ENCODE data around the gene NLRC5. TPM values are rescaled to one million over a fixed set of nuclear protein-coding genes. Genes with fewer than 3 reads are reported as not detected.
"Not testable (repeated sequence)": the region's sequence is repeated elsewhere in the genome, so short reads cannot be mapped to it uniquely, and the experiment has no call there.

The NLRC5 gene
- total RNA-seq, 3 donors from 2014 or later: 18.4 to 34.4 (median 24.1) TPM

GRCh38 chr16:56985288-56985961 lies 3.9 kb upstream of the NLRC5 start:
- Histone ChIP-seq H3K36me3 (no peaks in the 10 kb centered on the region), H3K4me1 (peaks cover 0 to 5% of the 10 kb centered on the region in 2 donors), H3K27me3 (no peaks in the 10 kb centered on the region), H3K9me3 (no peaks in the 10 kb centered on the region), H3K4me3 (no peak overlapping the region), H3K27ac (peak overlapping the region; percentile 36 to 38)
- TF ChIP-seq POLR2AphosphoS5 (IDR thresholded peaks at IDR 0.05): no peak
- no peak for TF ChIP-seq POLR2A (IDR thresholded peaks at IDR 0.05)
- TF ChIP-seq CTCF (IDR thresholded peaks at IDR 0.05): no peak
- intact Hi-C loops (cut with DNase I; ENCODE audit: low total_unique reads): no loop called here
- DNase-seq (ENCODE audit: low spot score in 2 of 2): no peak

DNA sequence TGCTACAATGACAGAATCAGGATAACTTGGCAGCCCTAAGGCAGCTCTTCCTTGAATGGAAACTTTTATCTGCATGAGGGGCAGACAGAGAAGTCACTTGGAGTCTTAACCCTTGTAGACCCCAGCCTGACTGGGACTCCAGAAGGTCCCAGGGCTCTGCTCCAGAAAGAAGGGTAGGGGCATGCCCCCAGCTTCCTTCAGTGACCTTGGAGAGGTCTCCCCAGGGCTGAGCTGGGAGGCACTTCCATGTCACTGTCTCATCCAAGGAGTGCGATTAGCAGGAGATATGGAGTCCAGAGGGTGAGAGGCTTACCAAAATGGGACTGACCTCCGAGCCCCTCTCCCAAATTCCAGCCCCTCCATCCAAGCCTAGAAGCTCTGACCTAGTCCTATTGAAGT lies 3.4 kb upstream of the NLRC5 start:
- intact Hi-C loops (cut with DNase I; ENCODE audit: low total_unique reads): no loop called here
- Histone ChIP-seq H3K4me3 (no peak overlapping the region), H3K9me3 (no peaks in the 10 kb centered on the region), H3K27ac (peak overlapping the region; percentile 36 to 38), H3K27me3 (no peaks in the 10 kb centered on the region), H3K36me3 (no peaks in the 10 kb centered on the region), H3K4me1 (peaks cover 0 to 5% of the 10 kb centered on the region in 2 donors)
- DNase-seq (ENCODE audit: low spot score in 2 of 2): no peak
- TF ChIP-seq POLR2A (IDR thresholded peaks at IDR 0.05) (no peak), CTCF (IDR thresholded peaks at IDR 0.05) (no peak), POLR2AphosphoS5 (IDR thresholded peaks at IDR 0.05) (no peak)

- H3K27me3 ChIP-seq: no peaks in the 10 kb centered on the region
- peak overlapping the region; percentile 36 to 38 for H3K27ac ChIP-seq
- peaks cover 0 to 5% of the 10 kb centered on the region in 2 donors for H3K4me1 ChIP-seq
- no peak for DNase-seq (ENCODE audit: low spot score in 2 of 2)
- no peak overlapping the region for H3K4me3 ChIP-seq
- intact Hi-C loops (cut with DNase I; ENCODE audit: low total_unique reads): no loop called here
- H3K9me3 ChIP-seq: no peaks in the 10 kb centered on the region
- TF ChIP-seq POLR2A (IDR thresholded peaks at IDR 0.05) (no peak), CTCF (IDR thresholded peaks at IDR 0.05) (no peak), POLR2AphosphoS5 (IDR thresholded peaks at IDR 0.05) (no peak)
- no peaks in the 10 kb centered on the region for H3K36me3 ChIP-seq
Observed at GRCh38 chr16:56986361-56986760, 3.0 kb upstream of the NLRC5 start.

DNA sequence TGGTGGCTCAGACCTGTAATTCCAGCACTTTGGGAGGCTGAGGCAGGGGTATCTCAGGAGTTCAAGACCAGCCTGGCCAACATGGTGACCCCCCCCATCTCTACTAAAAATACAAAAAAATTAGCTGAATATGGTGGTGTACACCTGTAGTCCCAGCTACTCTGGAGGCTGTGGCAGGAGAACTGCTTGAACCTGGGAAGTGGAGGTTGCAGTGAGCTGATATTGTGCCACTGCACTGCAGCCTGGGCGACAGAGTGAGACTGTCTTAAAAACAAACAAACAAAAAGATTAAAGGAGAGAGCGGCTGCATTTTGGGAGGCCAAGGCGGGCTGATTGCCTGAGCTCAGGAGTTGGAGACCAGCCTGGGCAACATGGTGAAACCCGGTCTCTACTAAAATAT lies 2.4 kb upstream of the NLRC5 start:
- DNase-seq (ENCODE audit: low spot score in 2 of 2); H3K36me3 ChIP-seq; H3K4me3 ChIP-seq; H3K9me3 ChIP-seq; H3K4me1 ChIP-seq; H3K27ac ChIP-seq; intact Hi-C loops (cut with DNase I; ENCODE audit: low total_unique reads); H3K27me3 ChIP-seq: not testable (repeated sequence)

- intact Hi-C loops (cut with DNase I; ENCODE audit: low total_unique reads): no loop called here
- peak overlapping the region in 1 of 2 donors; percentile 94 for H3K27ac ChIP-seq
Observed at GRCh38 chr16:56987692-56988091, 1.7 kb upstream of the NLRC5 start.

More at GRCh38 chr16:56987692-56988091, 1.7 kb upstream of the NLRC5 start:
- TF ChIP-seq POLR2A (IDR thresholded peaks at IDR 0.05): no peak
- TF ChIP-seq CTCF (IDR thresholded peaks at IDR 0.05): no peak
- TF ChIP-seq POLR2AphosphoS5 (IDR thresholded peaks at IDR 0.05): no peak
- no peak for DNase-seq (ENCODE audit: low spot score in 2 of 2)
- H3K4me3 ChIP-seq: no peak overlapping the region
- no peaks in the 10 kb centered on the region for H3K27me3 ChIP-seq
- H3K36me3 ChIP-seq: no peaks in the 10 kb centered on the region
- H3K9me3 ChIP-seq: no peaks in the 10 kb centered on the region
- peaks cover 0 to 5% of the 10 kb centered on the region in 2 donors for H3K4me1 ChIP-seq
